ENCODE results near the gene EP400.
"Not testable (repeated sequence)": the region's sequence is repeated elsewhere in the genome, so short reads cannot be mapped to it uniquely, and the experiment has no call there.

The EP400 gene

GRCh38 chr12:131928711-131929580 lies 20.8 kb upstream of the EP400 start, which contains the start of gene PUS1:
Gene PUS1 (plus strand): TSS chr12:131929276. CDS start chr12:131929723, 447 bp downstream.
- peak; percentile 93 for DNase-seq

GRCh38 chr12:131929581-131930456 lies 19.9 kb upstream of the EP400 start:
- no peak for DNase-seq

- DNase-seq: no peak
Observed at GRCh38 chr12:131930510-131930909, 19.2 kb upstream of the EP400 start.

- no peak for DNase-seq
Observed at GRCh38 chr12:131933387-131933786, 16.4 kb upstream of the EP400 start.

GRCh38 chr12:131934535-131934934 lies 15.2 kb upstream of the EP400 start:
- no peak for DNase-seq

- DNase-seq: no peak
Observed at GRCh38 chr12:131938082-131938481, 11.7 kb upstream of the EP400 start.

GRCh38 chr12:131939007-131939406 lies 10.7 kb upstream of the EP400 start:
- DNase-seq: no peak

- no peak for DNase-seq
Observed at GRCh38 chr12:131940141-131940547, 9.6 kb upstream of the EP400 start.

GRCh38 chr12:131941116-131941986 lies 8.4 kb upstream of the EP400 start:
- no peak for DNase-seq

- DNase-seq: no peak
Observed at GRCh38 chr12:131941987-131942341, 7.8 kb upstream of the EP400 start.

- DNase-seq: no peak
Observed at GRCh38 chr12:131942671-131943070, 7.1 kb upstream of the EP400 start.

GRCh38 chr12:131943389-131943788 lies 6.4 kb upstream of the EP400 start:
- no peak for DNase-seq

GRCh38 chr12:131943876-131944275 lies 5.9 kb upstream of the EP400 start:
- DNase-seq: no peak

GRCh38 chr12:131944601-131945251 lies 5.0 kb upstream of the EP400 start:
- no peak for DNase-seq

GRCh38 chr12:131946757-131947156 lies 3.0 kb upstream of the EP400 start:
- DNase-seq: no peak

GRCh38 chr12:131947482-131948027 lies 2.2 kb upstream of the EP400 start:
- no peak for DNase-seq

GRCh38 chr12:131948166-131948712 lies 1.5 kb upstream of the EP400 start:
- DNase-seq: no peak

GRCh38 chr12:131948713-131949430 lies 870 bp upstream of the EP400 start:
- not testable (repeated sequence) for DNase-seq

GRCh38 chr12:131950182-131950913 lies 606 bp downstream of the EP400 start:
- DNase-seq: no peak

- not testable (repeated sequence) for DNase-seq
Observed at GRCh38 chr12:131953810-131954209, 4.1 kb downstream of the EP400 start.

Data from midbrain (tissue), 1 donor.